ENCODE data around the gene STAG2.

DNA sequence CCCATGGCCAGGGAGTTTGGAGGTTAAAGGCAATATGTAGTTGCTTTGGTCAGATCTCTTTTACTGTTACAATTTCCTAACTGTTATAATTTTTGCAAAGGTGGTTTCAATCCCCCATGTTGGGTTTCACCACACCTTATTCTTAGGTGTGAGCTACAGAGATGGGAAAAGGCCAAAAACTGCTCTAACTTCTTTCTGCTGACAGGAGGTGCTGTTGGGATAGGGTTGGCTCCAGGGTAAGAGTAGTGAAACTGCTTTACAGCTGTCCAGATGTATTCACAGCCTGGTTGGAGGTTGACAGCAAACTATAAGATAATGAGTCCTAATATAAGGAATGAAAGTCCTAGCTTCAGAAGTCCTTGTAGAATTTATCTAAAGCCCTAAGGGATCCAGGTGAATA lies 189.7 kb downstream of the STAG2 start:
- TF ChIP-seq, protein P1, sequence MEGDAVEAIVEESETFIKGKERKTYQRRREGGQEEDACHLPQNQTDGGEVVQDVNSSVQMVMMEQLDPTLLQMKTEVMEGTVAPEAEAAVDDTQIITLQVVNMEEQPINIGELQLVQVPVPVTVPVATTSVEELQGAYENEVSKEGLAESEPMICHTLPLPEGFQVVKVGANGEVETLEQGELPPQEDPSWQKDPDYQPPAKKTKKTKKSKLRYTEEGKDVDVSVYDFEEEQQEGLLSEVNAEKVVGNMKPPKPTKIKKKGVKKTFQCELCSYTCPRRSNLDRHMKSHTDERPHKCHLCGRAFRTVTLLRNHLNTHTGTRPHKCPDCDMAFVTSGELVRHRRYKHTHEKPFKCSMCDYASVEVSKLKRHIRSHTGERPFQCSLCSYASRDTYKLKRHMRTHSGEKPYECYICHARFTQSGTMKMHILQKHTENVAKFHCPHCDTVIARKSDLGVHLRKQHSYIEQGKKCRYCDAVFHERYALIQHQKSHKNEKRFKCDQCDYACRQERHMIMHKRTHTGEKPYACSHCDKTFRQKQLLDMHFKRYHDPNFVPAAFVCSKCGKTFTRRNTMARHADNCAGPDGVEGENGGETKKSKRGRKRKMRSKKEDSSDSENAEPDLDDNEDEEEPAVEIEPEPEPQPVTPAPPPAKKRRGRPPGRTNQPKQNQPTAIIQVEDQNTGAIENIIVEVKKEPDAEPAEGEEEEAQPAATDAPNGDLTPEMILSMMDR (conservative IDR thresholded peaks at IDR 0.05), result no peak
- TF ChIP-seq ZFX (IDR thresholded peaks at IDR 0.05), result no peak
